ENCODE measurements around the gene PPP2R5C. TPM values are rescaled to one million over a fixed set of nuclear protein-coding genes. Genes with fewer than 3 reads are reported as not detected.

PPP2R5C gene
- total RNA-seq, 2 donors from 2014 or later: 232 to 283 TPM

DNA sequence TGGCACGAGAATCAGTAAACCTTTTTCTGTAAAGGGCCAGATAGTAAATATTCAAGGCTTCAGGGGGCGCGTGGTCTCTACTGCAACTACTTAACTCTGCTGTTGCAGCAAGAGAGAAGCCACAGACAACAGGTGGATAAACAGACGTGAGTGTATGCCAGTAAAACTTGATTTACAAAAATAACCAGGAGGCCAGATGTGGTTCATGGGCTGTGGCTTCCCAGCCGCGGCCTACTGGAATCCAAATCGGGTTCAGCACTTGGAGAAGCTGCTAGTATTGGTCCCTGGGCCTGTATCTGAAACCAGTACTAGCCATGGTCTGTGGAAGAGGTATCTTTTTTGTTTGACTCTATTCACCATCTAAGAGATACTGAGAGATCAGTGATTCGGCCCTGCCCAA is 13.3 kb downstream of the PPP2R5C start:
- no peaks in the 10 kb centered on the region for H3K9me3 Mint-ChIP-seq
- H3K27me3 Mint-ChIP-seq: no peaks in the 10 kb centered on the region
- peaks cover 22% of the 10 kb centered on the region for H3K4me1 Mint-ChIP-seq
- H3K36me3 Mint-ChIP-seq (ENCODE audit: low read depth): no peaks in the 10 kb centered on the region
- no peak overlapping the region for H3K27ac Mint-ChIP-seq
- H3K4me3 Mint-ChIP-seq: no peak overlapping the region
- no peak for ATAC-seq (replicated peaks)

DNA sequence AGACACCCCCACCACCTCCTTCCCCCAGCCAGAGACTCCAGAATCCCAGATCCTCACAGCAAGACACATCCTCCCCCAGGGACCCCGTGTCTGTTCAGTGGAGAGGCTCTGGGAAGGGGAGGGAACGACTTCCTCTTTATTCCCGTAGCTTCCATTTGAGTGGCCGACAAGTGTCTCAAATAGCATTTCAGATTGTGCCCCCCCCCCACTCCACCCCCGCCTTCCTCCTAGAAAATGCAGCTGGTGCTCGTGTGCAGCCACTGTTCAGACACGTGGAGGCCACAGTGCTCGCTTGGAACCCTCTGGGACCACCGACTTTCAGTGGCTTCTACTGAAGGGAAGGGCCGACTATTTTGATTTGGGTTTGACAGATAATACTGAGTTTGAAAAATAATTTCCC is 14.3 kb downstream of the PPP2R5C start:
- no peak for ATAC-seq (replicated peaks)
- H3K9me3 Mint-ChIP-seq: no peaks in the 10 kb centered on the region
- no peak overlapping the region for H3K4me3 Mint-ChIP-seq
- no peak overlapping the region for H3K27ac Mint-ChIP-seq
- H3K27me3 Mint-ChIP-seq: no peaks in the 10 kb centered on the region
- peaks cover 26% of the 10 kb centered on the region for H3K4me1 Mint-ChIP-seq
- no peaks in the 10 kb centered on the region for H3K36me3 Mint-ChIP-seq (ENCODE audit: low read depth)

GRCh38 chr14:101776344-101776743 is 14.8 kb downstream of the PPP2R5C start:
- Mint-ChIP-seq H3K27ac (no peak overlapping the region), H3K4me1 (peaks cover 26% of the 10 kb centered on the region), H3K4me3 (no peak overlapping the region), H3K36me3 (ENCODE audit: low read depth) (no peaks in the 10 kb centered on the region), H3K27me3 (no peaks in the 10 kb centered on the region), H3K9me3 (no peaks in the 10 kb centered on the region)
- no peak for ATAC-seq (replicated peaks)

GRCh38 chr14:101780390-101780789 is 18.9 kb downstream of the PPP2R5C start:
- no peaks in the 10 kb centered on the region for H3K9me3 Mint-ChIP-seq
- H3K27me3 Mint-ChIP-seq: no peaks in the 10 kb centered on the region
- no peaks in the 10 kb centered on the region for H3K36me3 Mint-ChIP-seq (ENCODE audit: low read depth)
- no peak for ATAC-seq (replicated peaks)
- H3K27ac Mint-ChIP-seq: no peak overlapping the region
- peak overlapping the region; percentile 64 for H3K4me3 Mint-ChIP-seq
- H3K4me1 Mint-ChIP-seq: peaks cover 24% of the 10 kb centered on the region

GRCh38 chr14:101780887-101781239 is 19.4 kb downstream of the PPP2R5C start:
- no peak for ATAC-seq (replicated peaks)

DNA sequence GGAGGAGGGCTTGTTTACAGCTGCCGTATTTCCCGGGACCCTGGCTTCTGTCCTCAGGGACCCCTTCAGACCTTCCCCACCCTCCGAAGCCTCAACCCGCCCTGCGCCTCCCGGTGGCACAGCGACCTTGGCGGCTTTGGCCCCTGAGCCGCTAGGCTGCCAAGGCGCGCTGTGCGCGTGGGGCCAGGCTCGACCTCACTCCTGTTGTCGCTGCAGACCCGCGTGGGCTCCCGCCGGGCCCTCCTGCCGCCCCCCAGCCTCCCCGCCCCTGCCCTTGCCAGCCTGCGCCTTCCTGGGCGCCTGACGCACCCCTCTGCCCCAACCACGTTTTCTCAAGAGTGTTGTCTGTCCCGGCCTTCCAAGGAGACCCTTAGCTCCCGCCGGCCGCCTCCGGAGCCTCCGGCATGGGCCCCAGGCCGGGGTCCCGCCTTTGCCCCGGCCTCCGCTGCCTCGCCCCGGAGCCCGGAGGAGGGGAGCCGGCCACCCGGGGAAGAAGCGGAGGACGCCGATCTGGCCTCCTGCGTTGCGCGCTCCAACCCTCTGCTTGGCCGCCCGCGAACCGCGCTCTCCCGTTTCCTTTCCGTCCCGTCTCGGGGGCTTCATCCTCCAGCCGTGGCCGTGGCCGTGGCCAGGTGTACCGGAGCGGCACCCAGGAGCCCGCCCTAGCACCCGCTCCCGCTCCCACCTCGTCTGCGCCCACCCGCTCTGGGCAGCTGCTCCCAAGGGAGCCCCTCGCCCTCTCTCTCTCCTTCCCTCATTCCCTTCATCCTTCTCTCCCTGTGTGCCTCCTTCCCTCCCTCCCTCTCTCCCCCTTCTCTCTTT is 19.9 kb downstream of the PPP2R5C start:
- H3K4me3 Mint-ChIP-seq: peak overlapping the region; percentile 64
- no peaks in the 10 kb centered on the region for H3K27me3 Mint-ChIP-seq
- H3K36me3 Mint-ChIP-seq (ENCODE audit: low read depth): no peaks in the 10 kb centered on the region
- H3K27ac Mint-ChIP-seq: no peak overlapping the region
- ATAC-seq (replicated peaks): peak; percentile 76
- H3K9me3 Mint-ChIP-seq: no peaks in the 10 kb centered on the region
- H3K4me1 Mint-ChIP-seq: peaks cover 22% of the 10 kb centered on the region

More at GRCh38 chr14:101780887-101781239, 19.4 kb downstream of the PPP2R5C start:
- no peaks in the 10 kb centered on the region for H3K27me3 Mint-ChIP-seq
- no peak overlapping the region for H3K27ac Mint-ChIP-seq
- no peaks in the 10 kb centered on the region for H3K36me3 Mint-ChIP-seq (ENCODE audit: low read depth)
- peak overlapping the region; percentile 64 for H3K4me3 Mint-ChIP-seq
- H3K9me3 Mint-ChIP-seq: no peaks in the 10 kb centered on the region
- peaks cover 24% of the 10 kb centered on the region for H3K4me1 Mint-ChIP-seq

DNA sequence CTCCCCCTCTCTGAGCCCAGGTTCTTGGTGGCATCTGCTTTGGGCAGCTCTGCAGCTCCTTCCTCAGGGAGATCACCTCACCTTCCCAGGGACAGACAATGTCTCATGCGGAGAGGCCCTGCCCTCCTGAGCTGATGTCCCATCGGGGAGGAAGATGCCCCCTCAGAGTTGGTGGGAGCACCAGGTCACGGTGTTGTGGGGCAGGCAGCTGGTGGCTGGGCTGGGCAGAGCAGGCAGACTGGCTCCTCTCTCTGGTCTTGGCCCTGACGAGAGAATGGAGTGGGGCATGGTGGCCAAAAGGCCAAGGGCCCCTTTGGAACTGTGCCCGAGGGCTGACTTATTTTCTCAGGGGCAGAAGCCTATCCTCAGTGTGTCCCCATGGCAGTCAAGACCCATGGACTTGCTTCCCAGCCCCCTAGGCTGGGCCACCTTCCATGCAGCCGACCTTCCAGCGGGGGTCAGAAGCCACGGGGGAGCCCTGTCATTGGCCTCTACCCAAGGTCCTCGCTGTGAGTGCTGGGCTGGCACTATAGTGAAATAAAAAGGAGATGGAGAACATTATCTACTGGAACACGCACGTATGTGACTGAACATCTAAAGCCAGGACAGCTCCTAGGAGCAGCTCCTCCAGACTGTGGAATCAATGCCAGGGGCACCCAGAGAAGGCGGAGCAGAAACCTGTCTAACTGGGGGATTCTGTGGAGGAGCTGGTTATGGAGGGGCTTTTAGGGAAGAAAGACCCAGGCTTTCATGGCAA is 21.9 kb downstream of the PPP2R5C start:
- H3K4me3 Mint-ChIP-seq: peak overlapping the region; percentile 25
- H3K27ac Mint-ChIP-seq: peak overlapping the region; percentile 36
- no peak for ATAC-seq (replicated peaks)
- H3K9me3 Mint-ChIP-seq: no peaks in the 10 kb centered on the region
- peaks cover 17% of the 10 kb centered on the region for H3K4me1 Mint-ChIP-seq
- no peaks in the 10 kb centered on the region for H3K27me3 Mint-ChIP-seq
- H3K36me3 Mint-ChIP-seq (ENCODE audit: low read depth): no peaks in the 10 kb centered on the region

GRCh38 chr14:101784631-101785030 is 23.1 kb downstream of the PPP2R5C start:
- ATAC-seq (replicated peaks): no peak
- Mint-ChIP-seq H3K9me3 (no peaks in the 10 kb centered on the region), H3K27me3 (no peaks in the 10 kb centered on the region), H3K36me3 (ENCODE audit: low read depth) (no peaks in the 10 kb centered on the region), H3K4me3 (no peak overlapping the region), H3K4me1 (peaks cover 10% of the 10 kb centered on the region), H3K27ac (peak overlapping the region; percentile 36)

GRCh38 chr14:101788016-101788635 is 26.6 kb downstream of the PPP2R5C start:
- H3K36me3 Mint-ChIP-seq (ENCODE audit: low read depth): no peaks in the 10 kb centered on the region
- H3K9me3 Mint-ChIP-seq: no peaks in the 10 kb centered on the region
- H3K4me3 Mint-ChIP-seq: no peak overlapping the region
- H3K27ac Mint-ChIP-seq: no peak overlapping the region
- no peak for ATAC-seq (replicated peaks)
- H3K27me3 Mint-ChIP-seq: no peaks in the 10 kb centered on the region
- H3K4me1 Mint-ChIP-seq: peaks cover 16% of the 10 kb centered on the region

- Mint-ChIP-seq H3K27me3 (no peaks in the 10 kb centered on the region), H3K36me3 (ENCODE audit: low read depth) (no peaks in the 10 kb centered on the region), H3K4me1 (peaks cover 18% of the 10 kb centered on the region), H3K9me3 (peaks cover 4% of the 10 kb centered on the region), H3K27ac (no peak overlapping the region), H3K4me3 (no peak overlapping the region)
- no peak for ATAC-seq (replicated peaks)
Measured at GRCh38 chr14:101789222-101789621, 27.7 kb downstream of the PPP2R5C start.

- no peaks in the 10 kb centered on the region for H3K27me3 Mint-ChIP-seq
- peaks cover 15% of the 10 kb centered on the region for H3K4me1 Mint-ChIP-seq
- H3K36me3 Mint-ChIP-seq (ENCODE audit: low read depth): no peaks in the 10 kb centered on the region
- peaks cover 4% of the 10 kb centered on the region for H3K9me3 Mint-ChIP-seq
- H3K4me3 Mint-ChIP-seq: peak overlapping the region; percentile 23
- no peak overlapping the region for H3K27ac Mint-ChIP-seq
- ATAC-seq (replicated peaks): no peak
Measured at GRCh38 chr14:101790232-101790631, 28.7 kb downstream of the PPP2R5C start.

DNA sequence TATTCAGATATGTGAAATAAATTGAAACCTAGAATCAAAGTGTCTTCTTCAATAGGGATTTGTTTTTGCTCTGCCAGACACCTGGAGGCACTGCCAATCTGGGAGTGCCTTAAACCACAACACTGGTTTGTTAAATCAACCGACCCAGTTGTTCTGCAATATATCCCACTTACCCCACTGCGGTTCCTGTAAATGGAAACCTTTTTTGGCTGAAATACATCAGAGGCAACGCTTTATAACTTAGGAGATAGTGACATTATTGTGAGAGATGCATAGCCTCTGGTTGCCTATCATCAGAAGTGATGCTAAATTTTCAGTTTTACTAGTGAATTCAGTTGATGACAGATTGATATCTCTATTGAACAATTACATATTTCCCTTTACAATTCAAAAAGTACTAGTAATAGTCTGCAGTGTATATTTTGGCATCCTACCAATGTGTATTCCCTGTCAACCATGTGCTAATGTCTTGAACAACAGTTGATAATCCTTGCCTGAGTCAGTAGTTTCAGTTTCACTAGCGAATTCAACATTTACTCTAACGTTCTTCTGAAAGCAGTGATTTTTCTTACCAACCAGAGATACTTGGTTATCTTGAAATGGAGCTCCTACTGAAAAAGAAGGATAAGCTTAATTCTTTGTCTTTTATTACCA is 30.5 kb downstream of the PPP2R5C start:
- H3K36me3 Mint-ChIP-seq (ENCODE audit: low read depth): peaks cover 5% of the 10 kb centered on the region
- H3K4me1 Mint-ChIP-seq: peaks cover 15% of the 10 kb centered on the region
- ATAC-seq (replicated peaks): peak; percentile 94
- peaks cover 4% of the 10 kb centered on the region for H3K9me3 Mint-ChIP-seq
- H3K27ac Mint-ChIP-seq: peak overlapping the region; percentile 59
- H3K4me3 Mint-ChIP-seq: peak overlapping the region; percentile 78
- no peaks in the 10 kb centered on the region for H3K27me3 Mint-ChIP-seq

DNA sequence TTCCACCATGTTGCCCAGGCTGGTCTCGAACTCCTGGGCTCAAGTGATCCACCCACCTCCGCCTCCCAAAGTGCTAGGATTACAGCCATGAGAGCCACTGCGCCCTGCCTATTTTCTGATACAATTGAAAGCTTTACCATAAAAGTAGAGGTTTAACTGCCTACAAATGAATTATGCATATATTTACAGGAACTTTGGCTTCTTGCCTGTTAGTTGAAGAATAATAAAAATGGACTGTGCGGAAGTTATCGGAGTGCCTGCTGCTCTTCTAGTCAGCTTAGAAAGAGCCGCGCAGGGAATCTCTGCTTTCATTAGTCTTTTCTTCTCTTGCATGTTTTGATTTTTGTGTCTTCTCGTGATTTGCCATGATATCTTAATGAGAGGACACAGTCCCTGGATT is 34.5 kb downstream of the PPP2R5C start:
- no peak for ATAC-seq (replicated peaks)
- H3K4me3 Mint-ChIP-seq: no peak overlapping the region
- H3K9me3 Mint-ChIP-seq: peaks cover 4% of the 10 kb centered on the region
- H3K4me1 Mint-ChIP-seq: peaks cover 15% of the 10 kb centered on the region
- H3K27ac Mint-ChIP-seq: no peak overlapping the region
- H3K36me3 Mint-ChIP-seq (ENCODE audit: low read depth): peaks cover 16% of the 10 kb centered on the region
- H3K27me3 Mint-ChIP-seq: no peaks in the 10 kb centered on the region

- no peaks in the 10 kb centered on the region for H3K27me3 Mint-ChIP-seq
- no peak overlapping the region for H3K4me3 Mint-ChIP-seq
- H3K36me3 Mint-ChIP-seq (ENCODE audit: low read depth): peaks cover 16% of the 10 kb centered on the region
- no peak overlapping the region for H3K27ac Mint-ChIP-seq
- H3K9me3 Mint-ChIP-seq: peaks cover 4% of the 10 kb centered on the region
- ATAC-seq (replicated peaks): no peak
- peaks cover 15% of the 10 kb centered on the region for H3K4me1 Mint-ChIP-seq
Measured at GRCh38 chr14:101796479-101796878, 35.0 kb downstream of the PPP2R5C start.

Measured in activated T-helper 17 cell treated with anti-CD3 and anti-CD28 coated beads, Interleukin-2, amount 50 U/mL, for 72 hours (primary cell).